IMR-90 (cell line): ENCODE data around the gene ETFA. TPM values are rescaled to one million over a fixed set of nuclear protein-coding genes. Genes with fewer than 3 reads are reported as not detected.

Experiments
- ATAC-seq: fragments of 200-7000 bp; cut with Tn5 transposase; 2 replicates; pipeline ENCODE4 v1.9.1; 2020; ENCODE audit warnings: low read depth, mild to moderate bottlenecking, moderate library complexity
- BruUV-seq: library from RNA; stranded (reverse); fragments of 400-500 nt; replicated peaks from 2 replicates; lab custom pipeline; 2021; lab: Mats Ljungman, UMichigan
- CTCF ChIA-PET: fragments of 300-600 bp; formaldehyde crosslinking; extraction: SDS; loops from one replicate; lab custom pipeline; 2021; ENCODE audit warnings: antibody characterized with exemption; lab: Yijun Ruan, JAX
- POLR2A ChIA-PET: fragments of 300-600 bp; sonication (Branson Sonifier 250); formaldehyde crosslinking; loops from one replicate; lab custom pipeline; 2022; ENCODE audit warnings: antibody characterized with exemption; ENCODE audit not compliant: unreplicated experiment; lab: Charles Lee
- DNase-seq: peaks from one replicate; pipeline ENCODE4 v3.0.0; 2013
- H2AFZ ChIP-seq: replicated peaks from 2 replicates; pipeline ENCODE3; 2013; ENCODE audit warnings: low read length, mild to moderate bottlenecking; ENCODE audit not compliant: poor library complexity
- H2AK5ac ChIP-seq: 2 replicates; pipeline ENCODE4 v1.6.1; 2013; ENCODE audit warnings: low read depth, low read length, inconsistent platforms
- H2AK9ac ChIP-seq: replicated peaks from 2 replicates; pipeline ENCODE3; 2013; ENCODE audit warnings: mild to moderate bottlenecking, low read depth, low read length, moderate library complexity; ENCODE audit not compliant: poor library complexity
- H2BK120ac ChIP-seq: 2 replicates; pipeline ENCODE4 v1.6.1; 2013; ENCODE audit warnings: low read depth, low read length, inconsistent platforms
- H2BK15ac ChIP-seq: 3 replicates; pipeline ENCODE4 v1.6.1; 2013; ENCODE audit warnings: low read depth, low read length, inconsistent platforms
- H2BK20ac ChIP-seq: 2 replicates; pipeline ENCODE4 v1.6.1; 2013; ENCODE audit warnings: low read depth, mild to moderate bottlenecking, inconsistent platforms, low read length, moderate library complexity
- H2BK5ac ChIP-seq: 2 replicates; pipeline ENCODE4 v1.6.1; 2013; ENCODE audit warnings: mild to moderate bottlenecking, low read depth, low read length, inconsistent platforms; ENCODE audit not compliant: poor library complexity, severe bottlenecking
- H3K14ac ChIP-seq: replicated peaks from 2 replicates; pipeline ENCODE4 v1.6.1; 2013; ENCODE audit warnings: low read depth, low read length, inconsistent platforms
- H3K18ac ChIP-seq: 2 replicates; pipeline ENCODE4 v1.6.1; 2013; ENCODE audit warnings: low read depth, low read length, control low read depth
- H3K23ac ChIP-seq: 2 replicates; pipeline ENCODE4 v1.6.1; 2013; ENCODE audit warnings: low read depth, low read length, inconsistent platforms
- H3K27ac ChIP-seq: 2 replicates; pipeline ENCODE4 v1.5.1; 2013; ENCODE audit warnings: mild to moderate bottlenecking, control low read depth, low read length; ENCODE audit not compliant: insufficient read depth
- H3K27me3 ChIP-seq: 2 replicates; pipeline ENCODE4 v1.6.1; 2013; ENCODE audit warnings: low read length; ENCODE audit not compliant: control insufficient read depth, insufficient read depth
- H3K36me3 ChIP-seq: 2 replicates; pipeline ENCODE4 v1.6.1; 2013; ENCODE audit warnings: low read length, mixed read lengths; ENCODE audit not compliant: control insufficient read depth, insufficient read depth
- H3K4ac ChIP-seq: 2 replicates; pipeline ENCODE4 v1.6.1; 2013; ENCODE audit warnings: low read depth, low read length, inconsistent platforms
- H3K4me1 ChIP-seq: 2 replicates; pipeline ENCODE4 v1.6.1; 2013; ENCODE audit warnings: low read length, mixed read lengths; ENCODE audit not compliant: control insufficient read depth, insufficient read depth
- H3K4me2 ChIP-seq: 2 replicates; pipeline ENCODE4 v1.6.1; 2013; ENCODE audit warnings: low read depth, mild to moderate bottlenecking, control low read depth, low read length, moderate library complexity
- H3K4me3 ChIP-seq: 2 replicates; pipeline ENCODE4 v1.5.1; 2013; ENCODE audit warnings: low read depth, mild to moderate bottlenecking, control low read depth, low read length, moderate library complexity; ENCODE audit not compliant: insufficient read depth
- H3K56ac ChIP-seq: 2 replicates; pipeline ENCODE4 v1.6.1; 2013; ENCODE audit warnings: low read length, inconsistent platforms; ENCODE audit not compliant: insufficient read depth; ENCODE audit errors: extremely low read depth
- H3K79me1 ChIP-seq, 2 experiments: 2 replicates each; pipeline ENCODE4 v1.6.1; 2013; ENCODE audit warnings: low read length in 2 of 2, inconsistent platforms in 1 of 2, low read depth in 1 of 2
- H3K9ac ChIP-seq: 2 replicates; pipeline ENCODE4 v1.6.1; 2013; ENCODE audit warnings: low read depth, low read length, control low read depth
- H3K9me1 ChIP-seq: 2 replicates; pipeline ENCODE4 v1.6.1; 2013; ENCODE audit warnings: low read length, inconsistent platforms; ENCODE audit not compliant: insufficient read depth
- H3K9me3 ChIP-seq: 2 replicates; pipeline ENCODE4 v1.6.1; 2013; ENCODE audit warnings: low read length; ENCODE audit not compliant: control insufficient read depth, insufficient read depth
- H4K20me1 ChIP-seq: 2 replicates; pipeline ENCODE4 v1.6.1; 2013; ENCODE audit warnings: low read length, inconsistent platforms; ENCODE audit not compliant: insufficient read depth
- H4K5ac ChIP-seq: 2 replicates; pipeline ENCODE4 v1.6.1; 2013; ENCODE audit warnings: mild to moderate bottlenecking, low read depth, low read length, control low read depth
- H4K8ac ChIP-seq, 2 experiments: 2 replicates each; pipeline ENCODE4 v1.6.1; 2013; ENCODE audit warnings: low read depth in 2 of 2, low read length in 2 of 2, control low read depth in 1 of 2, inconsistent platforms in 1 of 2
- H4K91ac ChIP-seq: 2 replicates; pipeline ENCODE4 v1.6.1; 2013; ENCODE audit warnings: low read depth, low read length, inconsistent platforms; ENCODE audit not compliant: insufficient read depth
- BHLHE40 ChIP-seq: fragments of 150-350 bp; IDR thresholded peaks from 2 replicates; pipeline ENCODE4 v1.6.1; 2016; ENCODE audit warnings: mild to moderate bottlenecking, low read depth, low read length
- RCOR1 ChIP-seq: IDR thresholded peaks from 2 replicates; pipeline ENCODE4 v1.6.1; 2012; ENCODE audit warnings: mild to moderate bottlenecking, low read length, improper control_type of control experiment; ENCODE audit not compliant: insufficient replicate concordance
- USF2 ChIP-seq: fragments of 150-350 bp; IDR thresholded peaks from 2 replicates; pipeline ENCODE4 v1.6.1; 2017; ENCODE audit warnings: mild to moderate bottlenecking, antibody characterized with exemption, low read length, low read depth
- WGBS, 2 experiments: methylation state at CpG; one replicate each; pipeline versions ENCODE4 v1.1.5 to v1.1.7; 2013; ENCODE audit warnings: missing lambda C conversion rate in 2 of 2; ENCODE audit not compliant: insufficient read length in 1 of 2; ENCODE audit errors: extremely low coverage in 2 of 2; 5-methylcytosine and 5-hydroxymethylcytosine counted together
- dilution Hi-C: fragments of 300-500 bp; cut with HindIII; formaldehyde crosslinking; loops from one replicate; pipeline ENCODE4 v1.14.3; 2018; ENCODE audit warnings: low sequenced_read_pairs; ENCODE audit not compliant: unreplicated experiment
- in situ Hi-C: fragments of 300-500 bp; cut with MboI; formaldehyde crosslinking; loops from 3 replicates; pipeline ENCODE4 v1.14.3; 2019; ENCODE audit warnings: low sequenced_read_pairs, inconsistent platforms, mixed read lengths
- intact Hi-C: fragments of 100-400 bp; cut with micrococcal nuclease; formaldehyde crosslinking; loops from 2 replicates; pipeline ENCODE4 v1.10.0; 2022
- polyA plus RNA-seq, 3 experiments: library from polyadenylated mRNA; depleted of rRNA; stranded (reverse); fragments of >200 nt; gene quantifications; 2 replicates each; pipeline ENCODE4 v1.2.3, GENCODE V29; 2012; ENCODE audit warnings: low replicate concordance in 1 of 3
- total RNA-seq: library from RNA; depleted of rRNA; stranded (reverse); fragments of >200 nt; gene quantifications from 2 replicates; pipeline ENCODE4 v1.2.3, GENCODE V29; 2012

The ETFA gene
- total and polyA plus RNA-seq, 2 of the 4 experiments (the other 2 are of a cell fraction), result 115 to 172 TPM

DNA sequence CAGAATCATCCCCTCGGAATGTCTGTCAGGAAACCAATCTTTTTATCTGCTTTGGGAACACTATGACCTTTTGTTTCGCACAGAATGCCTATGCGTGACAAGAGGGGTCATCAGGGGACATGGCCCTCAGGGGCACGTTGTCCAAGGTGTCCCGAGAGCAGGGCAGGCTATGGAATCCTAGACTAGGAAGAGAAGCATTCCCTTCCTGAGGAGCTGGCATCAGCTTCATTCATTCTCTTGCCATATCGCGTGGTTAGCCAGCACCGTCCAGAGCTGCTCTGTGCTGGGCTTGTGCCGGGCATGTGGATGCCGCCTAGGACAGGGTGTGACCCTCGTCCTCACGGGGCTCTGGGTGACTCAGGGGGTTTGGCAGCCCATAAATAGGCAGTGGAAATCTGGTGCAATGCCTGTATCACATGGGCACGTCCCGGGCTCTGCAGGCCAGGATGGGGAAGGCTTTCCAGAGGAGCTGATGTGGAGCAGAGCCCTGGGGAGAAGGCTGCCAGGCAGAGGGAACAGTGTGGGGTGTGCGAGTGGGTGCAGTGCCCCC lies 133.7 kb downstream of the ETFA start:
- H2AK9ac ChIP-seq, result no peak overlapping the region
- no peaks in the 10 kb centered on the region for H3K79me1 ChIP-seq
- CTCF ChIA-PET, result no interaction called here
- DNase-seq, result peak; percentile 17
- no peak overlapping the region for H3K4me3 ChIP-seq
- no peak overlapping the region for H3K18ac ChIP-seq
- no peak overlapping the region for H4K91ac ChIP-seq
- H3K9ac ChIP-seq, result no peak overlapping the region
- no peak overlapping the region for H2BK15ac ChIP-seq
- POLR2A ChIA-PET, result no interaction called here
- H4K8ac ChIP-seq, result no peak overlapping the region
- no TSS peak for BruUV-seq
- TF ChIP-seq USF2 (peak; percentile 29; the same call in 1 of the 2 replicates), BHLHE40 (0 out of 2 replicates have a peak, but pooled peaks have one; percentile 21), RCOR1 (no peak)
- no peaks in the 10 kb centered on the region; the same call in 1 of the 2 replicates for H4K20me1 ChIP-seq
- H3K4ac ChIP-seq, result no peak overlapping the region
- no peak overlapping the region for H3K14ac ChIP-seq
- dilution Hi-C loops (no loop called here), in situ Hi-C loops (no loop called here), intact Hi-C loops (no loop called here)
- no peaks in the 10 kb centered on the region for H3K36me3 ChIP-seq
- H4K5ac ChIP-seq, result no peak overlapping the region
- H3K9me1 ChIP-seq, result peaks cover 15% of the 10 kb centered on the region
- 0 out of 2 replicates have a peak overlapping the region, but pooled peaks have one; percentile 2 for H2BK120ac ChIP-seq
- no peak overlapping the region for H3K56ac ChIP-seq
- H2BK20ac ChIP-seq, result no peak overlapping the region
- H3K27ac ChIP-seq, result no peak overlapping the region
- no peak overlapping the region for H3K4me2 ChIP-seq
- H3K4me1 ChIP-seq, result peaks cover 2% of the 10 kb centered on the region
- H2BK5ac ChIP-seq, result no peak overlapping the region
- 0 out of 2 replicates have a peak overlapping the region, but pooled peaks have one; percentile 0 for H2AK5ac ChIP-seq
- no peak overlapping the region for H3K23ac ChIP-seq
- 79% methylated on average over 12 of the region's 15 CpGs; no CpG with 5 or more reads in 1 of the 2 experiments for WGBS, 2 experiments
- H3K27me3 ChIP-seq, result no peaks in the 10 kb centered on the region; the same call in 1 of the 2 replicates
- H3K9me3 ChIP-seq, result no peaks in the 10 kb centered on the region
- H2AFZ ChIP-seq, result peak overlapping the region; percentile 47
- ATAC-seq, result peak; percentile 46
